Adrenal gland (tissue), 12 donors: ENCODE measurements around the gene PEX6. TPM values are rescaled to one million over a fixed set of nuclear protein-coding genes. Genes with fewer than 3 reads are reported as not detected.

ENCODE experiments used
- DNase-seq, 7 donors: peaks; one replicate each; pipeline ENCODE4 v3.0.0-alpha.2; 2019 to 2020
- H3K27ac ChIP-seq, 5 donors: fragments of 200-600 bp; sonication (generic) in 4 of 5; 1 replicate in 3 of 5; 2 replicates in 2 of 5; pipeline versions ENCODE4 v1.5.1 to v1.8.0; 2016 to 2020; ENCODE audit warnings: mild to moderate bottlenecking in 1 of 5
- H3K27me3 ChIP-seq: fragments of 200-600 bp; 2 replicates; pipeline ENCODE4 v1.8.0; 2021
- H3K36me3 ChIP-seq, 2 donors: fragments of 200-600 bp; replicated peaks in 1 of 2; 1 replicate in 1 of 2; 2 replicates in 1 of 2; pipeline versions ENCODE4 v1.5.1 to v1.8.0; 2018 to 2022
- H3K4me1 ChIP-seq, 2 donors: fragments of 200-600 bp; replicated peaks in 1 of 2; 1 replicate in 1 of 2; 2 replicates in 1 of 2; pipeline versions ENCODE4 v1.5.1 to v1.8.0; 2018 to 2021
- H3K4me3 ChIP-seq, 4 donors: fragments of 200-600 bp; sonication (generic) in 3 of 4; one replicate each; pipeline ENCODE4 v1.5.1; 2016 to 2018
- H3K9me3 ChIP-seq, 3 donors: fragments of 200-600 bp; sonication (generic) in 1 of 3; replicated peaks in 1 of 3; 1 replicate in 2 of 3; 2 replicates in 1 of 3; pipeline versions ENCODE4 v1.5.1 to v1.8.0; 2016 to 2021
- CTCF ChIP-seq, 6 experiments: fragments of 450-650 bp in 4 of 6; fragments of 200-600 bp in 2 of 6; sonication (generic) in 1 of 6; IDR thresholded peaks; 1 replicate in 5 of 6; 2 replicates in 1 of 6; pipeline versions ENCODE4 v1.5.1 to v1.8.0; 2016 to 2021; ENCODE audit warnings: antibody characterized with exemption in 6 of 6, mild to moderate bottlenecking in 2 of 6, moderate library complexity in 1 of 6
- POLR2A ChIP-seq, 2 donors: fragments of 450-650 bp; IDR thresholded peaks; one replicate each; pipeline ENCODE4 v1.6.1; 2017; ENCODE audit warnings: antibody characterized with exemption in 2 of 2, mild to moderate bottlenecking in 2 of 2, moderate library complexity in 1 of 2
- WGBS, 4 donors: extraction: QIAGEN DNeasy Blood & Tissue Kit in 2 of 4; methylation state at CpG; one replicate each; pipeline versions ENCODE4 v1.1.5 to v1.1.7; 2013 to 2017; 5-methylcytosine and 5-hydroxymethylcytosine counted together
- intact Hi-C, 2 donors: fragments of 100-400 bp; cut with DNase I; formaldehyde crosslinking; loops; one replicate each; pipeline versions ENCODE4 v1.14.1 to v1.15.0; 2022 to 2023
- polyA plus RNA-seq, 3 donors: library from polyadenylated mRNA; stranded (reverse); fragments of 200-250 nt in 2 of 3; fragments of 350-450 nt in 1 of 3; fragmentation: Illumina TruSeq in 1 of 3; extraction: RNeasy Lipid Tissue Mini Kit (QIAGEN cat#74804) in 1 of 3; gene quantifications; one replicate each; pipeline ENCODE4 v1.2.3, GENCODE V29; 2013 to 2014
- total RNA-seq, 9 donors: library from RNA; depleted of rRNA in 4 of 9; stranded (reverse); fragments of >200 nt in 4 of 9; fragments of 120-200 nt in 1 of 9; fragmentation: NEBNext Ultra II Directional in 1 of 9; extraction: Animal tissue kit (Norgen Biotek cat#: 25700) in 1 of 9; gene quantifications; one replicate each; pipeline versions ENCODE4 v1.1.0 to v1.2.4, GENCODE V29; 2013 to 2023
- donor health status: healthy with polysubstance abuse.
- donor health status: Bipolar disorder and iron deficiency.
- donor health status: DM: yes; HTN: yes; CAD: no.
- donor health status: DM: no; HTN: no; CAD: no.
- donor health status: DM: no; HTN: no; CAD: no.
- donor health status: DM: yes; HTN: yes; CAD: no.

The PEX6 gene
- total and polyA plus RNA-seq, 12 donors = 7.4 to 63.9 (median 30.5) TPM

GRCh38 chr6:42969431-42969830 lies 9.6 kb downstream of the PEX6 start:
- Histone ChIP-seq H3K4me1 (peaks cover 3 to 8% of the 10 kb centered on the region in 2 donors), H3K27ac (no peak overlapping the region), H3K4me3 (no peak overlapping the region), H3K36me3 (peaks cover 0 to 51% of the 10 kb centered on the region in 2 donors), H3K9me3 (no peaks in the 10 kb centered on the region), H3K27me3 (no peaks in the 10 kb centered on the region)
- 77 to 96% (median 84%) methylated on average over 2 of the region's 2 CpGs for WGBS, 4 donors
- TF ChIP-seq POLR2A (IDR thresholded peaks at IDR 0.05) (no peak), CTCF (IDR thresholded peaks at IDR 0.05) (no peak)
- intact Hi-C loops = no loop called here
- DNase-seq = no peak

- no peaks in the 10 kb centered on the region for H3K9me3 ChIP-seq
- H3K36me3 ChIP-seq = peaks cover 0 to 55% of the 10 kb centered on the region in 2 donors
- H3K4me3 ChIP-seq = no peak overlapping the region
- DNase-seq = no peak
- TF ChIP-seq POLR2A (IDR thresholded peaks at IDR 0.05) = no peak
- no peak for TF ChIP-seq CTCF (IDR thresholded peaks at IDR 0.05)
- WGBS, 4 donors = 69 to 88% (median 77%) methylated on average over 2 to 4 of the region's 4 CpGs
- H3K27ac ChIP-seq = no peak overlapping the region
- H3K27me3 ChIP-seq = no peaks in the 10 kb centered on the region
- intact Hi-C loops = no loop called here
- H3K4me1 ChIP-seq = peaks cover 3 to 8% of the 10 kb centered on the region in 2 donors
These were observed 10.2 kb downstream of the PEX6 start for GRCh38 chr6:42968783-42969182.

GRCh38 chr6:42968126-42968701 lies 10.8 kb downstream of the PEX6 start:
- peaks cover 0 to 50% of the 10 kb centered on the region in 2 donors for H3K36me3 ChIP-seq
- H3K4me1 ChIP-seq = peaks cover 3 to 8% of the 10 kb centered on the region in 2 donors
- intact Hi-C loops = no loop called here
- DNase-seq = no peak
- TF ChIP-seq CTCF (IDR thresholded peaks at IDR 0.05) (no peak), POLR2A (IDR thresholded peaks at IDR 0.05) (no peak)
- H3K27me3 ChIP-seq = no peaks in the 10 kb centered on the region
- H3K9me3 ChIP-seq = no peaks in the 10 kb centered on the region
- no peak overlapping the region for H3K27ac ChIP-seq
- 95 to 100% (median 96%) methylated on average over 1 to 12 of the region's 12 CpGs for WGBS, 4 donors
- H3K4me3 ChIP-seq = no peak overlapping the region

- intact Hi-C loops = no loop called here
- H3K4me3 ChIP-seq = no peak overlapping the region
- H3K9me3 ChIP-seq = no peaks in the 10 kb centered on the region
- H3K36me3 ChIP-seq = peaks cover 0 to 50% of the 10 kb centered on the region in 2 donors
- WGBS, 4 donors = 93 to 100% (median 97%) methylated on average over 6 to 11 of the region's 11 CpGs
- TF ChIP-seq CTCF (IDR thresholded peaks at IDR 0.05) (no peak), POLR2A (IDR thresholded peaks at IDR 0.05) (no peak)
- no peak for DNase-seq
- no peak overlapping the region for H3K27ac ChIP-seq
- H3K4me1 ChIP-seq = peaks cover 2 to 8% of the 10 kb centered on the region in 2 donors
- no peaks in the 10 kb centered on the region for H3K27me3 ChIP-seq
These were observed 11.8 kb downstream of the PEX6 start for GRCh38 chr6:42967228-42967627.
